Colonic mucosa (tissue), 4 donors: ENCODE data around the gene IGDCC3. TPM values are rescaled to one million over a fixed set of nuclear protein-coding genes. Genes with fewer than 3 reads are reported as not detected.

Experiments
- DNase-seq: peaks from one replicate; pipeline ENCODE4 v3.0.0-alpha.2; 2020
- H3K27ac ChIP-seq: fragments of 200-600 bp; one replicate; pipeline ENCODE4 v1.8.0; 2021
- H3K27me3 ChIP-seq: fragments of 200-600 bp; one replicate; pipeline ENCODE4 v1.8.0; 2021
- H3K36me3 ChIP-seq: fragments of 200-600 bp; one replicate; pipeline ENCODE4 v1.8.0; 2021
- H3K4me1 ChIP-seq: fragments of 200-600 bp; one replicate; pipeline ENCODE4 v1.8.0; 2021; ENCODE audit warnings: mild to moderate bottlenecking
- H3K4me3 ChIP-seq: fragments of 200-600 bp; one replicate; pipeline ENCODE4 v1.8.0; 2021
- H3K9ac ChIP-seq, 2 donors: one replicate each; pipeline ENCODE4 v1.7.0; 2013; ENCODE audit warnings: control low read depth in 2 of 2, low read depth in 2 of 2, low read length in 2 of 2
- H3K9me3 ChIP-seq: fragments of 200-600 bp; one replicate; pipeline ENCODE4 v1.8.0; 2021
- CTCF ChIP-seq: fragments of 200-600 bp; IDR thresholded peaks from one replicate; pipeline ENCODE4 v1.8.0; 2022; ENCODE audit warnings: antibody characterized with exemption, mild to moderate bottlenecking
- intact Hi-C: fragments of 100-400 bp; cut with DNase I; formaldehyde crosslinking; loops from one replicate; pipeline ENCODE4 v1.14.1; 2022
- total RNA-seq, 2 donors: library from RNA; stranded (reverse); fragmentation: NEBNext Ultra II Directional in 1 of 2; extraction: Animal tissue kit (Norgen Biotek cat#: 25700) in 1 of 2; gene quantifications; one replicate each; pipeline ENCODE4 v1.2.1, GENCODE V29; 2021
- donor health status: healthy.
- donor health status: DM: no; HTN: no; CAD: no.
- donor health status: DM: no; HTN: no; CAD: no.

IGDCC3 gene
- total RNA-seq, 2 donors from 2014 or later = 0.12 TPM; not detected in 1

- no peak for TF ChIP-seq CTCF
- H3K4me1 ChIP-seq = peaks cover 2% of the 10 kb centered on the region
- H3K27ac ChIP-seq = no peak overlapping the region
- H3K36me3 ChIP-seq = no peaks in the 10 kb centered on the region
- no peak for DNase-seq
- H3K9ac ChIP-seq = no peak overlapping the region
- H3K9me3 ChIP-seq = no peaks in the 10 kb centered on the region
- intact Hi-C loops = no loop called here
- peaks cover 2% of the 10 kb centered on the region for H3K27me3 ChIP-seq
- H3K4me3 ChIP-seq = no peak overlapping the region
Observed at GRCh38 chr15:65390447-65390846, 12.6 kb upstream of the IGDCC3 start.

GRCh38 chr15:65389226-65389625, 11.4 kb upstream of the IGDCC3 start:
- Histone ChIP-seq H3K27ac (no peak overlapping the region), H3K4me1 (peaks cover 8% of the 10 kb centered on the region), H3K36me3 (no peaks in the 10 kb centered on the region), H3K27me3 (no peaks in the 10 kb centered on the region), H3K9me3 (no peaks in the 10 kb centered on the region), H3K4me3 (no peak overlapping the region), H3K9ac (no peak overlapping the region)
- TF ChIP-seq CTCF = no peak
- no peak for DNase-seq
- intact Hi-C loops = no loop called here

DNA sequence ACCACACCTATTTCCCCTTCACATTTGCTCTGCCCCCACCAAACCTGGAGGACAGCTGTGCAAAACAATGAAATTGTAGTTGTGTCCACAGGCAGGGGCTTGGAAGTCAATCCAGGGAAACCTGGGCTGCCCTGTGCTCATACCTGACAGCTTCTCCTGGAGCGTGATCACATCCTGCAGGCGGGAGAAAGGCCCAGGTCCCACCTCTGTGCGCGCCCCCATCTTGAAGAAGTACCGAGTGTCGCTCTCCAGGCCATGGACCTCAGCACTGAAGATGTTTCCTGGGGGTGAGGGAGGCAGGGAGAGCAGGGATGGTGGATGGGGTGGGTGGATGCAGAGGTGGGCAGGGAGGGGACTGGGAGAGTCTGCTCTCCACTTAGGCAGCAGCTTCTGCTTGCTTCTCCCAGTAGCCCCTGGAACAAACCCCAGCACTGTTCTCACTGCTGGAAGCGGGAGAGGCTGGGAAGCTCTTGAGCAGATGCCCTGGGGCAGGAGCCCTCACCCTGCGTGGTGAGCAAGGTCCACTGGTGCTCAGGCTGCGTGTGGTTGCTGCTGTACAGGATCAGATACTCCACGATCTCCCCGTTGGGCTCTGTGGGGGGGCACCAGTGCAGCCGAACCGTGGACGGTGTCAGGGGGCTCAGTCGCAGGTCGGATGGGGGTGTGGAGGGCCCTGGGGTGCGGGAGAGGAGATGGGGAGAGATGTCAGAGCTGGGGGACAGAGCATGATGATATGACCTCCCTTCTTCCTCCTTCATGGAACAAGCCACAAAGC, 10.7 kb upstream of the IGDCC3 start:
- Histone ChIP-seq H3K4me3 (no peak overlapping the region), H3K36me3 (no peaks in the 10 kb centered on the region), H3K27me3 (no peaks in the 10 kb centered on the region), H3K9ac (no peak overlapping the region), H3K27ac (no peak overlapping the region), H3K9me3 (no peaks in the 10 kb centered on the region), H3K4me1 (peaks cover 8% of the 10 kb centered on the region)
- TF ChIP-seq CTCF = no peak
- DNase-seq = no peak
- intact Hi-C loops = no loop called here

- intact Hi-C loops = no loop called here
- H3K9me3 ChIP-seq = no peaks in the 10 kb centered on the region
- no peak overlapping the region for H3K9ac ChIP-seq
Observed at GRCh38 chr15:65386886-65387285, 9.1 kb upstream of the IGDCC3 start.

GRCh38 chr15:65386376-65386775, 8.6 kb upstream of the IGDCC3 start:
- TF ChIP-seq CTCF = no peak
- no peak for DNase-seq
- intact Hi-C loops = no loop called here

More at GRCh38 chr15:65386886-65387285, 9.1 kb upstream of the IGDCC3 start:
- peaks cover 8% of the 10 kb centered on the region for H3K4me1 ChIP-seq
- H3K4me3 ChIP-seq = no peak overlapping the region
- H3K27ac ChIP-seq = no peak overlapping the region
- no peak for DNase-seq
- TF ChIP-seq CTCF = no peak
- H3K36me3 ChIP-seq = no peaks in the 10 kb centered on the region
- H3K27me3 ChIP-seq = no peaks in the 10 kb centered on the region

More at GRCh38 chr15:65386376-65386775, 8.6 kb upstream of the IGDCC3 start:
- Histone ChIP-seq H3K9me3 (no peaks in the 10 kb centered on the region), H3K27ac (no peak overlapping the region), H3K9ac (no peak overlapping the region), H3K4me3 (no peak overlapping the region), H3K36me3 (no peaks in the 10 kb centered on the region), H3K27me3 (no peaks in the 10 kb centered on the region), H3K4me1 (peaks cover 8% of the 10 kb centered on the region)
